Suprapubic skin (tissue), 4 donors: ENCODE data around the gene MCEMP1. TPM values are rescaled to one million over a fixed set of nuclear protein-coding genes. Genes with fewer than 3 reads are reported as not detected.

Experiments used
- DNase-seq, 2 donors: peaks; one replicate each; pipeline ENCODE4 v3.0.0-alpha.2; 2019; ENCODE audit warnings: low spot score in 2 of 2
- H3K27ac ChIP-seq: fragments of 200-600 bp; sonication (generic); one replicate; pipeline ENCODE4 v1.5.1; 2019
- H3K27me3 ChIP-seq: fragments of 200-600 bp; sonication (generic); one replicate; pipeline ENCODE4 v1.5.1; 2019
- H3K36me3 ChIP-seq: fragments of 200-600 bp; sonication (generic); one replicate; pipeline ENCODE4 v1.5.1; 2019
- H3K4me1 ChIP-seq: fragments of 200-600 bp; sonication (generic); one replicate; pipeline ENCODE4 v1.5.1; 2019
- H3K4me3 ChIP-seq: fragments of 200-600 bp; sonication (generic); one replicate; pipeline ENCODE4 v1.5.1; 2019; ENCODE audit warnings: mild to moderate bottlenecking
- H3K9me3 ChIP-seq: fragments of 200-600 bp; sonication (generic); one replicate; pipeline ENCODE4 v1.5.1; 2019
- EP300 ChIP-seq: sonication (generic); formaldehyde crosslinking; IDR thresholded peaks from one replicate; pipeline ENCODE4 v1.6.1; 2017; ENCODE audit warnings: antibody characterized with exemption
- POLR2A ChIP-seq, 2 donors: fragments of 450-650 bp; IDR thresholded peaks; one replicate each; pipeline ENCODE4 v1.6.1; 2017; ENCODE audit warnings: antibody characterized with exemption in 2 of 2, mild to moderate bottlenecking in 2 of 2, moderate library complexity in 2 of 2
- POLR2AphosphoS5 ChIP-seq, 3 donors: sonication (generic); formaldehyde crosslinking; IDR thresholded peaks; one replicate each; pipeline ENCODE4 v1.6.1; 2017; ENCODE audit warnings: antibody characterized with exemption in 3 of 3
- WGBS: methylation state at CpG from one replicate; pipeline ENCODE4 v1.1.5; 2018; 5-methylcytosine and 5-hydroxymethylcytosine counted together
- total RNA-seq, 4 donors: library from RNA; depleted of rRNA; stranded (reverse); fragments of >200 nt; gene quantifications; one replicate each; pipeline ENCODE4 v1.1.0, GENCODE V29; 2016
- TF ChIP-seq, protein P1 (sequence below), 2 donors: fragments of 200-600 bp in 1 of 2; fragments of 450-650 bp in 1 of 2; sonication (generic) in 1 of 2; IDR thresholded peaks; one replicate each; pipeline ENCODE4 v1.5.1; 2016 to 2019; ENCODE audit warnings: antibody characterized with exemption in 2 of 2, mild to moderate bottlenecking in 1 of 2, moderate library complexity in 1 of 2

The MCEMP1 gene
- total RNA-seq, 4 donors from 2014 or later = 1.4 TPM; not detected in 3

DNA sequence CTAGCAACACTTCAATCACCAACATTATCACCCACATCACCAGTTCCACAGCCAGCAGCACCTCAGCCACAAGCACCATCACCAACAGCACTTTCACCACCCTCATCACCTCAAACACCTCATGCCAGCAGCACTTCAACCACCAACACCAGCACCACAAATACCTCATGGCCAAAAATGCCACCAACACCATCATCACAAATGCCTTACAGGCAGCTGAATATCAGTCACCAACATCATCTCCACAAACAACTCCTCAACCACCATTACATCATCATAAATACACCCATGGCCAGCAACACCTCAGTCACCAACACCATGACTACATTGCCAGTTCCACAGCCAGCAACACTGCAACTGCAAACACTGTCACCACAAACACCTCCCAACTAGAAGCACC is 14.6 kb downstream of the MCEMP1 start:
- no peak overlapping the region for H3K4me3 ChIP-seq
- no peak for DNase-seq
- H3K27me3 ChIP-seq = peaks cover 20% of the 10 kb centered on the region
- H3K4me1 ChIP-seq = no peaks in the 10 kb centered on the region
- TF ChIP-seq, protein P1, sequence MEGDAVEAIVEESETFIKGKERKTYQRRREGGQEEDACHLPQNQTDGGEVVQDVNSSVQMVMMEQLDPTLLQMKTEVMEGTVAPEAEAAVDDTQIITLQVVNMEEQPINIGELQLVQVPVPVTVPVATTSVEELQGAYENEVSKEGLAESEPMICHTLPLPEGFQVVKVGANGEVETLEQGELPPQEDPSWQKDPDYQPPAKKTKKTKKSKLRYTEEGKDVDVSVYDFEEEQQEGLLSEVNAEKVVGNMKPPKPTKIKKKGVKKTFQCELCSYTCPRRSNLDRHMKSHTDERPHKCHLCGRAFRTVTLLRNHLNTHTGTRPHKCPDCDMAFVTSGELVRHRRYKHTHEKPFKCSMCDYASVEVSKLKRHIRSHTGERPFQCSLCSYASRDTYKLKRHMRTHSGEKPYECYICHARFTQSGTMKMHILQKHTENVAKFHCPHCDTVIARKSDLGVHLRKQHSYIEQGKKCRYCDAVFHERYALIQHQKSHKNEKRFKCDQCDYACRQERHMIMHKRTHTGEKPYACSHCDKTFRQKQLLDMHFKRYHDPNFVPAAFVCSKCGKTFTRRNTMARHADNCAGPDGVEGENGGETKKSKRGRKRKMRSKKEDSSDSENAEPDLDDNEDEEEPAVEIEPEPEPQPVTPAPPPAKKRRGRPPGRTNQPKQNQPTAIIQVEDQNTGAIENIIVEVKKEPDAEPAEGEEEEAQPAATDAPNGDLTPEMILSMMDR (IDR thresholded peaks at IDR 0.05) = no peak
- no peak for TF ChIP-seq POLR2AphosphoS5 (IDR thresholded peaks at IDR 0.05)
- TF ChIP-seq POLR2A (IDR thresholded peaks at IDR 0.05) = no peak
- no peak for TF ChIP-seq EP300
- no peak overlapping the region for H3K27ac ChIP-seq
- no peaks in the 10 kb centered on the region for H3K36me3 ChIP-seq
- no peaks in the 10 kb centered on the region for H3K9me3 ChIP-seq

DNA sequence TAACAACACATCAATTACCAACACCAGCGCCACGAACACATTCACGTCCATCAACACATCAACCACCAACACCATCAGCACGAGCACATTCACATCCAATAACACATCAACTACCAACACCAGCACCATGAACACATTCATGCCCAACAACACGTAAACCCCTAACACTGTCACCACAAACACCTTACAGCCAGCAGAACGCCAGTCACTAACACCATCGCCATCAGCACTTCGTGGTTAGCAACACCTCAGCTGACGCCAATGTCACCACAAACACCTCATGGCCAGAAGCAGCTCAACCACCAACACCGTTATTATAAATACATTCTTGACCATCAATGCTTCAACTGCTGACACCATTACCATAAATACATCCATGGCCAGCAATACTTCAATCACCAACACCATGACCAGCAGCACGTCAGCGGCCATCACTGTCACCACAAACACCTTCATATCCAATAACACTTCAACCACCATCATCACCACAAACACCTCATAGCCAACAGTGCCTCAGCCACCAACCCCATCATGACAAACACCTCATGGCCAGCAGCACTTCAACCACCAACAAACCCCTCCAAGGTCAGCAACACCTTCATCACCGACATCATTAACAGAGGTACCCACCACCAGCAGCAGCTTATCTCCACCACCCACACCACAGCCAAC is 15.7 kb downstream of the MCEMP1 start:
- Histone ChIP-seq H3K27ac (no peak overlapping the region), H3K9me3 (no peaks in the 10 kb centered on the region), H3K36me3 (no peaks in the 10 kb centered on the region), H3K27me3 (peaks cover 30% of the 10 kb centered on the region), H3K4me1 (no peaks in the 10 kb centered on the region), H3K4me3 (no peak overlapping the region)
- DNase-seq = no peak
- WGBS = 72% methylated on average over 13 of the region's 13 CpGs
- TF ChIP-seq POLR2AphosphoS5 (IDR thresholded peaks at IDR 0.05) (no peak), EP300 (no peak), POLR2A (IDR thresholded peaks at IDR 0.05) (no peak)
- TF ChIP-seq, protein P1 (IDR thresholded peaks at IDR 0.05) = no peak

DNA sequence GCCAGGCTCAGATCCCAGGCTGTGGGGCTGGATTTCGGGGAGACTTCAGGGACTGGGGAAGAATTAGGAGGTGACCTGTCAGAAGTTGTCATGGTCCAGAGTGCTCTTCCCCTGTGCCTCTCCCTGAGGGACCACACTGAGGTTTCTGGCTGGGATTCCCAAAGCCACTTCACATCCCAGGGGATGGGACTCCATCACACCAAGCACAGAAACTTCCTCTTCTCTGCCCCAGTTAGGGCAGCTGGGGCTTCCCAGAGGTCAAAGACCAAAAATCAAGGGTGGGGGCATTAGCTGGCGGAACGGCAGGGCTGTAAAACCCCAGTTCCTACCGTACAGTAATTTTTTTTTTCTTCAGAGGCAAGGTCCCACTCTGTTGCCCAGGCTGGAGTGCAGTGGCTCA is 17.6 kb downstream of the MCEMP1 start:
- no peak for DNase-seq
- Histone ChIP-seq H3K27ac (no peak overlapping the region), H3K27me3 (peaks cover 47% of the 10 kb centered on the region), H3K36me3 (no peaks in the 10 kb centered on the region), H3K4me1 (no peaks in the 10 kb centered on the region), H3K4me3 (no peak overlapping the region), H3K9me3 (no peaks in the 10 kb centered on the region)
- WGBS = 55% methylated on average over 4 of the region's 4 CpGs
- TF ChIP-seq POLR2AphosphoS5 (IDR thresholded peaks at IDR 0.05) (no peak), POLR2A (IDR thresholded peaks at IDR 0.05) (no peak), EP300 (no peak)
- TF ChIP-seq, protein P1 (IDR thresholded peaks at IDR 0.05) = no peak

DNA sequence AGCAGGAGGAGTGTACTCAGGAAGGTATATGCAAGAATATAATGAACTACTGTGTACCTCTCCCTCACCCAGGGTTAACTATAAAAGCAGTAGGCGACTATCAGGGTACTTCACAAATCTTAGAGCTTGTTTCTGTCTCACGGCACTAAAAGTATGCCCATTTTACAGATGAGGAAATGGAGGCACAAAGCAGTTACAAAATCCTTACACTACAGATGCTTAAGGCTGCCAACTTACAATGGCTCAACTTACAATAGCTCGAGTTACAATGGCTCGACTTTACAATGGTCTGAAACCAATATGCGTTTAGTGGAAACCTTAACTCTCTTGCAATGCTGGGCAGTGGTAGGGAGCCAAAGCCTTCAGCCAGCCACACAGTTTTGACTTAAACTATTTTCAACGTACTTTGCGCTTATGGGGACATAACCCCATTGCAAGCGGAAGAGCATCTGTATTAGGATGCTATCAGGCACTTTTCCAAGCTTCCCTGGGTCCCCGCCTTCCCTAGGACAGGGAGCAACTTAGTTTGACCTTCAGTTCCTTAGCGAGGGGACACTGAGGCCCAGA is 20.9 kb downstream of the MCEMP1 start:
- TF ChIP-seq EP300 = no peak
- TF ChIP-seq POLR2AphosphoS5 (IDR thresholded peaks at IDR 0.05) = no peak
- TF ChIP-seq, protein P1 (IDR thresholded peaks at IDR 0.05) = no peak
- no peak for TF ChIP-seq POLR2A (IDR thresholded peaks at IDR 0.05)
- Histone ChIP-seq H3K27ac (no peak overlapping the region), H3K36me3 (no peaks in the 10 kb centered on the region), H3K9me3 (no peaks in the 10 kb centered on the region), H3K4me1 (no peaks in the 10 kb centered on the region), H3K27me3 (peaks cover 45% of the 10 kb centered on the region), H3K4me3 (no peak overlapping the region)
- WGBS = 83% methylated on average over 10 of the region's 10 CpGs
- DNase-seq = no peak

DNA sequence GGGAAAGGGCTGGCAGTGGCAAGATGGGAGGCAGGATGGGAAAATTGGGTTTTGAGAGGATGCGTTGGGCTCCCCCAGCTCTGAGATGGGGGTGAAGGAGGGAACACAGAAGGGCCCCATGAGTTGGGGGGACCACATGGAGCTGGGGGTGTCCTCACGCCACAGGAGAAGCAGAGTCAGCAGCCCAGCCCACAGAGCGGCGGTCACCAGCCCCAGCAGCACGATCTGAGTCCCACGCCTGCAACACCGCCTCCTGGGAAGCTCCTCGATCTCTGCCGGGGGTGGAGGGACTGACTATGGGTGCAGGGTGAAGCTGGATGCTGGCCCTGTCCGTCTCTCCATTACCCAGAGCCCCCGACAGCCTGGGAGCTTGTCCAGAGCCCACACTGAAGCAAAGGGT is 21.7 kb downstream of the MCEMP1 start:
- H3K4me3 ChIP-seq = no peak overlapping the region
- H3K9me3 ChIP-seq = no peaks in the 10 kb centered on the region
- no peak for TF ChIP-seq POLR2A (IDR thresholded peaks at IDR 0.05)
- TF ChIP-seq POLR2AphosphoS5 (IDR thresholded peaks at IDR 0.05) = no peak
- TF ChIP-seq, protein P1 (IDR thresholded peaks at IDR 0.05) = no peak
- no peak for TF ChIP-seq EP300
- H3K27ac ChIP-seq = no peak overlapping the region
- H3K27me3 ChIP-seq = peaks cover 49% of the 10 kb centered on the region
- WGBS = 15% methylated on average over 9 of the region's 11 CpGs
- H3K4me1 ChIP-seq = no peaks in the 10 kb centered on the region
- no peaks in the 10 kb centered on the region for H3K36me3 ChIP-seq
- DNase-seq = no peak
